ENCODE data around the gene ACYP1.

- TF ChIP-seq, protein P1, sequence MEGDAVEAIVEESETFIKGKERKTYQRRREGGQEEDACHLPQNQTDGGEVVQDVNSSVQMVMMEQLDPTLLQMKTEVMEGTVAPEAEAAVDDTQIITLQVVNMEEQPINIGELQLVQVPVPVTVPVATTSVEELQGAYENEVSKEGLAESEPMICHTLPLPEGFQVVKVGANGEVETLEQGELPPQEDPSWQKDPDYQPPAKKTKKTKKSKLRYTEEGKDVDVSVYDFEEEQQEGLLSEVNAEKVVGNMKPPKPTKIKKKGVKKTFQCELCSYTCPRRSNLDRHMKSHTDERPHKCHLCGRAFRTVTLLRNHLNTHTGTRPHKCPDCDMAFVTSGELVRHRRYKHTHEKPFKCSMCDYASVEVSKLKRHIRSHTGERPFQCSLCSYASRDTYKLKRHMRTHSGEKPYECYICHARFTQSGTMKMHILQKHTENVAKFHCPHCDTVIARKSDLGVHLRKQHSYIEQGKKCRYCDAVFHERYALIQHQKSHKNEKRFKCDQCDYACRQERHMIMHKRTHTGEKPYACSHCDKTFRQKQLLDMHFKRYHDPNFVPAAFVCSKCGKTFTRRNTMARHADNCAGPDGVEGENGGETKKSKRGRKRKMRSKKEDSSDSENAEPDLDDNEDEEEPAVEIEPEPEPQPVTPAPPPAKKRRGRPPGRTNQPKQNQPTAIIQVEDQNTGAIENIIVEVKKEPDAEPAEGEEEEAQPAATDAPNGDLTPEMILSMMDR (IDR thresholded peaks at IDR 0.05) = no peak
- no peak for TF ChIP-seq POLR2AphosphoS5 (IDR thresholded peaks at IDR 0.05; ENCODE audit: low read depth, low read length)
- TF ChIP-seq, protein P2, sequence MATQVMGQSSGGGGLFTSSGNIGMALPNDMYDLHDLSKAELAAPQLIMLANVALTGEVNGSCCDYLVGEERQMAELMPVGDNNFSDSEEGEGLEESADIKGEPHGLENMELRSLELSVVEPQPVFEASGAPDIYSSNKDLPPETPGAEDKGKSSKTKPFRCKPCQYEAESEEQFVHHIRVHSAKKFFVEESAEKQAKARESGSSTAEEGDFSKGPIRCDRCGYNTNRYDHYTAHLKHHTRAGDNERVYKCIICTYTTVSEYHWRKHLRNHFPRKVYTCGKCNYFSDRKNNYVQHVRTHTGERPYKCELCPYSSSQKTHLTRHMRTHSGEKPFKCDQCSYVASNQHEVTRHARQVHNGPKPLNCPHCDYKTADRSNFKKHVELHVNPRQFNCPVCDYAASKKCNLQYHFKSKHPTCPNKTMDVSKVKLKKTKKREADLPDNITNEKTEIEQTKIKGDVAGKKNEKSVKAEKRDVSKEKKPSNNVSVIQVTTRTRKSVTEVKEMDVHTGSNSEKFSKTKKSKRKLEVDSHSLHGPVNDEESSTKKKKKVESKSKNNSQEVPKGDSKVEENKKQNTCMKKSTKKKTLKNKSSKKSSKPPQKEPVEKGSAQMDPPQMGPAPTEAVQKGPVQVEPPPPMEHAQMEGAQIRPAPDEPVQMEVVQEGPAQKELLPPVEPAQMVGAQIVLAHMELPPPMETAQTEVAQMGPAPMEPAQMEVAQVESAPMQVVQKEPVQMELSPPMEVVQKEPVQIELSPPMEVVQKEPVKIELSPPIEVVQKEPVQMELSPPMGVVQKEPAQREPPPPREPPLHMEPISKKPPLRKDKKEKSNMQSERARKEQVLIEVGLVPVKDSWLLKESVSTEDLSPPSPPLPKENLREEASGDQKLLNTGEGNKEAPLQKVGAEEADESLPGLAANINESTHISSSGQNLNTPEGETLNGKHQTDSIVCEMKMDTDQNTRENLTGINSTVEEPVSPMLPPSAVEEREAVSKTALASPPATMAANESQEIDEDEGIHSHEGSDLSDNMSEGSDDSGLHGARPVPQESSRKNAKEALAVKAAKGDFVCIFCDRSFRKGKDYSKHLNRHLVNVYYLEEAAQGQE (IDR thresholded peaks at IDR 0.05; ENCODE audit: insufficient read depth in 1 of 2, low read depth in 2 of 2, low read length in 1 of 2) = no peak
- TF ChIP-seq TCF7L2 (IDR thresholded peaks at IDR 0.05; ENCODE audit: low read depth, low read length) = no peak
Observed at GRCh38 chr14:75094896-75095295, 31.1 kb upstream of the ACYP1 start.
